ENCODE results near the gene PRR35. TPM values are rescaled to one million over a fixed set of nuclear protein-coding genes. Genes with fewer than 3 reads are reported as not detected.

The PRR35 gene
- total and polyA plus RNA-seq, 4 donors = not detected

DNA sequence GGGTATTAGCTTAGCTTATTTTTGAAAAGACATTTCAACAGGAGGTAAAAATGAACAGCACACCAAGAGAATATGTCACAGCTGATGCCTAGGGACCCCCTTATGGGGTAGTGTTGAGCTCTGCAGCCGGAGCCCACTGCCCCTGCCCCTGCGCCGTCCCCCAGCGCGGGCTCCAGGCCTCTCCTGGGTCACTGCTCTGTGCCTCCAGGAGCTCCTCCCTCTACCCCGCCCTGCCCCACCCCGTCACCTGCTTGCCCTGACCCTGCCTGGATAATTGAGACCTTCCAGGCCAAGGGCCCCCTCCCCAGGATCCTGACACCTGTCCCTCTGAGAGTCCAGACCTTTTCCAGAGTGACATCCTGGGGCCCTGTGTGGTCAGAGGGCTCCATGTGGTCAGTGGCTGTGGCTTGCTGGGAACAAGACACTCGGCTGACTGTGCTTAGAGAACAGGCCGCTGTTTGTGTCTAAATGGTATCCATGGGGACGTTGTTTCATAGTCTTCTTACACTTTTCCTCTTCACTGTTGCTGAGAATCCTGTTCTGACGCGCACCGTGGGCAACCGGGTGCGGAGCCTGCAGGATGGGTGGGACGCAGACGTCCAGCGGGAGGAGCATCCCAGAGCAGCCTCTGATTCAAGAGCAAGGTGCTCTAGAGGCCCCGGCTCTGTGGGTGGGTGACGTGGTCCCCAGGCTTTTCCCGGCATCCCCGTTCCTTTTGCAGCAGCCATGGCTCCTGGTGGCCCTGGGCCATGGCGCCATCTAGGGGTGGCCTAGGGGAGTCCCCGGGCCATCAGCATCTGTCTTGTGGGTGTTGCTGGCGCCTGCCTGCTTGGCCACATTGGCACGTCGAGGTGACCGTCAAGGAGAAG is 50.6 kb downstream of the PRR35 start:
- peaks cover 0 to 1% (median 0%) of the 10 kb centered on the region in 4 donors for H3K9me3 ChIP-seq (ENCODE audit: control insufficient read depth in 4 of 4, insufficient read depth in 3 of 4, low read length in 3 of 4)
- peaks cover 0 to 2% (median 0%) of the 10 kb centered on the region in 4 donors for H3K36me3 ChIP-seq (ENCODE audit: control insufficient read depth in 4 of 4, insufficient read depth in 4 of 4, low read length in 4 of 4)
- H3K27ac ChIP-seq (ENCODE audit: low read depth in 1 of 2, low read length in 1 of 2) = no peak overlapping the region
- TF ChIP-seq, protein P1, sequence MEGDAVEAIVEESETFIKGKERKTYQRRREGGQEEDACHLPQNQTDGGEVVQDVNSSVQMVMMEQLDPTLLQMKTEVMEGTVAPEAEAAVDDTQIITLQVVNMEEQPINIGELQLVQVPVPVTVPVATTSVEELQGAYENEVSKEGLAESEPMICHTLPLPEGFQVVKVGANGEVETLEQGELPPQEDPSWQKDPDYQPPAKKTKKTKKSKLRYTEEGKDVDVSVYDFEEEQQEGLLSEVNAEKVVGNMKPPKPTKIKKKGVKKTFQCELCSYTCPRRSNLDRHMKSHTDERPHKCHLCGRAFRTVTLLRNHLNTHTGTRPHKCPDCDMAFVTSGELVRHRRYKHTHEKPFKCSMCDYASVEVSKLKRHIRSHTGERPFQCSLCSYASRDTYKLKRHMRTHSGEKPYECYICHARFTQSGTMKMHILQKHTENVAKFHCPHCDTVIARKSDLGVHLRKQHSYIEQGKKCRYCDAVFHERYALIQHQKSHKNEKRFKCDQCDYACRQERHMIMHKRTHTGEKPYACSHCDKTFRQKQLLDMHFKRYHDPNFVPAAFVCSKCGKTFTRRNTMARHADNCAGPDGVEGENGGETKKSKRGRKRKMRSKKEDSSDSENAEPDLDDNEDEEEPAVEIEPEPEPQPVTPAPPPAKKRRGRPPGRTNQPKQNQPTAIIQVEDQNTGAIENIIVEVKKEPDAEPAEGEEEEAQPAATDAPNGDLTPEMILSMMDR (IDR thresholded peaks at IDR 0.05; ENCODE audit: control extremely low read depth, extremely low read depth) = peak; percentile 37
- no peak overlapping the region for H3K9ac ChIP-seq (ENCODE audit: insufficient read depth in 1 of 2, low read length in 2 of 2)
- H3K4me3 ChIP-seq = no peak overlapping the region
- H3K4me1 ChIP-seq (ENCODE audit: control insufficient read depth in 5 of 5, insufficient read depth in 5 of 5, low read length in 5 of 5) = peaks cover 0 to 7% (median 0%) of the 10 kb centered on the region in 5 donors
- ATAC-seq (ENCODE audit: insufficient read depth, low FRiP score) = peak; percentile 82
- no peak for DNase-seq
- WGBS, 2 donors = 72 to 81% methylated on average over 28 of the region's 28 CpGs
- no peaks in the 10 kb centered on the region for H3K27me3 ChIP-seq (ENCODE audit: control insufficient read depth in 3 of 3, insufficient read depth in 3 of 3, low read length in 2 of 3)

DNA sequence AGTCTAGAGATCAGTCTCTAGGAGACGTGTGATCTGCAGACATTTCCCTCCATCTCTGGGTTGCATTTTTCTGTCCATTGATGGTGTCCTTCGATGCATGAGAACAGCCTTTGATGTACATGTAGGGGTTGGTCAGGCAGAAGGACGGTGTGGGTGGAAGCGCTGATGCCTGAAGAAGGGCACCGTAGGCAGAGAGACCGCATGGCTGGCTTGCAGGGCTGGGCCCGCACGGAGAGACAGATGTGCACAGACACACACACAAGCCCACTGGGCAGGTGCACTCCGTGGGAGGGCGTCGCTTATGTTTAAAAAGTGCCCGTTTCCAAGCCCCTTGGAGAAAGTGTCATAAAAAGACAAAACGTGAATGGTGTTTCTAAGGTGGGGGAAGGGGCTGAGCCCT is 54.9 kb downstream of the PRR35 start:
- no peak overlapping the region for H3K9ac ChIP-seq (ENCODE audit: insufficient read depth in 1 of 2, low read length in 2 of 2)
- no peak overlapping the region for H3K4me3 ChIP-seq
- peaks cover 0 to 1% (median 0%) of the 10 kb centered on the region in 4 donors for H3K9me3 ChIP-seq (ENCODE audit: control insufficient read depth in 4 of 4, insufficient read depth in 3 of 4, low read length in 3 of 4)
- no peak for DNase-seq
- TF ChIP-seq, protein P1 (IDR thresholded peaks at IDR 0.05; ENCODE audit: control extremely low read depth, extremely low read depth) = no peak
- peaks cover 0 to 9% (median 0%) of the 10 kb centered on the region in 5 donors for H3K4me1 ChIP-seq (ENCODE audit: control insufficient read depth in 5 of 5, insufficient read depth in 5 of 5, low read length in 5 of 5)
- H3K27ac ChIP-seq (ENCODE audit: low read depth in 1 of 2, low read length in 1 of 2) = no peak overlapping the region
- WGBS, 2 donors = 94 to 95% methylated on average over 13 of the region's 13 CpGs
- peaks cover 0 to 9% (median 0%) of the 10 kb centered on the region in 4 donors for H3K36me3 ChIP-seq (ENCODE audit: control insufficient read depth in 4 of 4, insufficient read depth in 4 of 4, low read length in 4 of 4)
- H3K27me3 ChIP-seq (ENCODE audit: control insufficient read depth in 3 of 3, insufficient read depth in 3 of 3, low read length in 2 of 3) = no peaks in the 10 kb centered on the region
- no peak for ATAC-seq (ENCODE audit: insufficient read depth, low FRiP score)

Small RNA genes lying within 50 kb of the gene (small RNA-seq; reads per million reads assigned to genes)
- gene MIR3176 (ENCODE audit: low replicate concordance) (0.52 reads per million, percentile 62 among the genes with 10 or more reads in this experiment), gene MIR5587 (ENCODE audit: low replicate concordance) (0.06 reads per million), gene Z98883.1 (ENCODE audit: low replicate concordance) (not detected)

Other genes starting within 250 kb of the PRR35 start
- 10 to 100 TPM; 16.9 to 25.9 TPM for gene AXIN1, start 207.7 kb upstream of the PRR35 start, total RNA-seq
- 10 to 100 TPM; 18.5 to 20.2 TPM for gene AXIN1, start 207.7 kb upstream of the PRR35 start, polyA plus RNA-seq
- 10 to 100 TPM; 31.9 to 65.0 TPM for gene MRPL28, start 189.9 kb upstream of the PRR35 start, total RNA-seq
- 10 to 100 TPM; 89.4 to 98.9 TPM for gene MRPL28, start 189.9 kb upstream of the PRR35 start, polyA plus RNA-seq
- 10 to 100 TPM; 38.0 to 71.5 TPM for gene PGAP6, start 178.4 kb upstream of the PRR35 start, total RNA-seq
- gene PGAP6, start 178.4 kb upstream of the PRR35 start, polyA plus RNA-seq = 10 to 100 TPM; 64.8 to 100.0 TPM
- 10 to 100 TPM; 18.0 to 68.7 TPM for gene NME4, start 163.2 kb upstream of the PRR35 start, total RNA-seq
- gene NME4, start 163.2 kb upstream of the PRR35 start, polyA plus RNA-seq = 10 to 100 TPM; 64.0 to 67.6 TPM
- 10 to 100 TPM in 1 of 2 donors, 1 to 10 TPM in 1; 5.2 to 18.3 TPM for gene DECR2, start 158.5 kb upstream of the PRR35 start, total RNA-seq
- 10 to 100 TPM; 13.3 to 18.1 TPM for gene DECR2, start 158.5 kb upstream of the PRR35 start, polyA plus RNA-seq
- gene RAB11FIP3, start 134.7 kb upstream of the PRR35 start, total RNA-seq = 10 to 100 TPM; 20.8 to 38.3 TPM
- 10 to 100 TPM; 20.7 to 22.2 TPM for gene RAB11FIP3, start 134.7 kb upstream of the PRR35 start, polyA plus RNA-seq
- 10 to 100 TPM; 14.4 to 64.1 TPM for gene CAPN15, start 32.7 kb upstream of the PRR35 start, total RNA-seq
- 10 to 100 TPM; 37.2 to 40.6 TPM for gene CAPN15, start 32.7 kb upstream of the PRR35 start, polyA plus RNA-seq
- gene NHLRC4, start 6.6 kb downstream of the PRR35 start, total RNA-seq = 1 to 10 TPM; 7.0 to 8.6 TPM
- gene NHLRC4, start 6.6 kb downstream of the PRR35 start, polyA plus RNA-seq = 1 to 10 TPM; 2.3 to 4.5 TPM
- 10 to 100 TPM; 34.9 to 81.2 TPM for gene PIGQ, start 9.6 kb downstream of the PRR35 start, total RNA-seq
- 10 to 100 TPM; 41.5 to 98.2 TPM for gene PIGQ, start 9.6 kb downstream of the PRR35 start, polyA plus RNA-seq
- gene RAB40C, start 29.7 kb downstream of the PRR35 start, total RNA-seq = 10 to 100 TPM; 25.1 to 58.9 TPM
- 10 to 100 TPM; 34.0 to 53.8 TPM for gene RAB40C, start 29.7 kb downstream of the PRR35 start, polyA plus RNA-seq
- gene WFIKKN1, start 70.6 kb downstream of the PRR35 start, total RNA-seq = 1 to 10 TPM in 1 of 2 donors, under 1 TPM in 1; 0.31 to 2.5 TPM
- gene WFIKKN1, start 70.6 kb downstream of the PRR35 start, polyA plus RNA-seq = under 1 TPM; 0.44 to 0.79 TPM
- 10 to 100 TPM; 36.1 to 89.8 TPM for gene METTL26, start 75.9 kb downstream of the PRR35 start, total RNA-seq
- gene METTL26, start 75.9 kb downstream of the PRR35 start, polyA plus RNA-seq = 100 to 1,000 TPM; 138 to 200 TPM
- 10 to 100 TPM in 1 of 2 donors, 1 to 10 TPM in 1; 9.1 to 61.6 TPM for gene MCRIP2, start 81.4 kb downstream of the PRR35 start, total RNA-seq
- gene MCRIP2, start 81.4 kb downstream of the PRR35 start, polyA plus RNA-seq = 100 to 1,000 TPM in 1 of 2 donors, 10 to 100 TPM in 1; 45.0 to 109 TPM
- 10 to 100 TPM; 22.4 to 74.2 TPM for gene WDR90, start 89.0 kb downstream of the PRR35 start, total RNA-seq
- gene WDR90, start 89.0 kb downstream of the PRR35 start, polyA plus RNA-seq = 10 to 100 TPM; 18.6 to 33.4 TPM
- gene RHOT2, start 107.7 kb downstream of the PRR35 start, total RNA-seq = 100 to 1,000 TPM in 1 of 2 donors, 10 to 100 TPM in 1; 40.5 to 121 TPM
- 100 to 1,000 TPM; 111 to 119 TPM for gene RHOT2, start 107.7 kb downstream of the PRR35 start, polyA plus RNA-seq
- 1 to 10 TPM in 1 of 2 donors, under 1 TPM in 1; 0.91 to 5.4 TPM for gene RHBDL1, start 115.3 kb downstream of the PRR35 start, total RNA-seq
- gene RHBDL1, start 115.3 kb downstream of the PRR35 start, polyA plus RNA-seq = 1 to 10 TPM in 1 of 2 donors, under 1 TPM in 1; 0.98 to 2.2 TPM
- gene STUB1, start 120.0 kb downstream of the PRR35 start, total RNA-seq = 100 to 1,000 TPM in 1 of 2 donors, 10 to 100 TPM in 1; 58.8 to 131 TPM
- 100 to 1,000 TPM; 113 to 131 TPM for gene STUB1, start 120.0 kb downstream of the PRR35 start, polyA plus RNA-seq
- 10 to 100 TPM; 32.5 to 90.3 TPM for gene JMJD8, start 123.9 kb downstream of the PRR35 start, total RNA-seq
- 10 to 100 TPM; 48.4 to 67.5 TPM for gene JMJD8, start 123.9 kb downstream of the PRR35 start, polyA plus RNA-seq
- gene WDR24, start 130.0 kb downstream of the PRR35 start, total RNA-seq = 10 to 100 TPM in 1 of 2 donors, 1 to 10 TPM in 1; 8.1 to 16.3 TPM
- gene WDR24, start 130.0 kb downstream of the PRR35 start, polyA plus RNA-seq = 1 to 10 TPM; 8.1 to 9.8 TPM
- gene FBXL16, start 145.4 kb downstream of the PRR35 start, total RNA-seq = 1 to 10 TPM in 1 of 2 donors, under 1 TPM in 1; 0.14 to 7.4 TPM
- gene FBXL16, start 145.4 kb downstream of the PRR35 start, polyA plus RNA-seq = 1 to 10 TPM in 1 of 2 donors, under 1 TPM in 1; 0.93 to 5.0 TPM
- 10 to 100 TPM; 10.9 to 67.3 TPM for gene METRN, start 154.7 kb downstream of the PRR35 start, total RNA-seq
- 10 to 100 TPM; 30.3 to 52.7 TPM for gene METRN, start 154.7 kb downstream of the PRR35 start, polyA plus RNA-seq
- gene ANTKMT, start 160.8 kb downstream of the PRR35 start, total RNA-seq = 10 to 100 TPM in 1 of 2 donors, 1 to 10 TPM in 1; 9.2 to 65.7 TPM
- 10 to 100 TPM; 35.5 to 56.3 TPM for gene ANTKMT, start 160.8 kb downstream of the PRR35 start, polyA plus RNA-seq
- 10 to 100 TPM; 35.7 to 71.6 TPM for gene CCDC78, start 166.0 kb downstream of the PRR35 start, total RNA-seq
- gene CCDC78, start 166.0 kb downstream of the PRR35 start, polyA plus RNA-seq = 10 to 100 TPM; 25.6 to 38.3 TPM
- 10 to 100 TPM in 1 of 2 donors, 1 to 10 TPM in 1; 4.1 to 26.7 TPM for gene HAGHL, start 166.7 kb downstream of the PRR35 start, total RNA-seq
- gene HAGHL, start 166.7 kb downstream of the PRR35 start, polyA plus RNA-seq = 10 to 100 TPM; 13.0 to 13.1 TPM
- 10 to 100 TPM; 31.2 to 40.6 TPM for gene CIAO3, start 180.6 kb downstream of the PRR35 start, total RNA-seq
- 10 to 100 TPM; 21.0 to 30.2 TPM for gene CIAO3, start 180.6 kb downstream of the PRR35 start, polyA plus RNA-seq
- 100 to 1,000 TPM in 1 of 2 donors, 10 to 100 TPM in 1; 98.8 to 155 TPM for gene MSLN, start 200.3 kb downstream of the PRR35 start, total RNA-seq
- 100 to 1,000 TPM; 116 to 125 TPM for gene MSLN, start 200.3 kb downstream of the PRR35 start, polyA plus RNA-seq
- gene RPUSD1, start 228.0 kb downstream of the PRR35 start, total RNA-seq = 10 to 100 TPM in 1 of 2 donors, 1 to 10 TPM in 1; 8.2 to 25.2 TPM
- 10 to 100 TPM; 21.8 to 25.6 TPM for gene RPUSD1, start 228.0 kb downstream of the PRR35 start, polyA plus RNA-seq
- gene CHTF18, start 228.2 kb downstream of the PRR35 start, total RNA-seq = 10 to 100 TPM; 13.3 to 16.5 TPM
- 10 to 100 TPM in 1 of 2 donors, 1 to 10 TPM in 1; 7.5 to 17.4 TPM for gene CHTF18, start 228.2 kb downstream of the PRR35 start, polyA plus RNA-seq
- not detected for gene GNG13, start 240.3 kb downstream of the PRR35 start, total RNA-seq
- not detected for gene GNG13, start 240.3 kb downstream of the PRR35 start, polyA plus RNA-seq

All from lung (tissue), 13 donors.